Superior temporal gyrus (tissue), 1 donor: Measurements from ENCODE around the gene SARM1.

Experiments
- DNase-seq: peaks from one replicate; pipeline ENCODE4 v3.0.0-alpha.2; 2016; ENCODE audit errors: extremely low spot score

Gene SARM1

DNA sequence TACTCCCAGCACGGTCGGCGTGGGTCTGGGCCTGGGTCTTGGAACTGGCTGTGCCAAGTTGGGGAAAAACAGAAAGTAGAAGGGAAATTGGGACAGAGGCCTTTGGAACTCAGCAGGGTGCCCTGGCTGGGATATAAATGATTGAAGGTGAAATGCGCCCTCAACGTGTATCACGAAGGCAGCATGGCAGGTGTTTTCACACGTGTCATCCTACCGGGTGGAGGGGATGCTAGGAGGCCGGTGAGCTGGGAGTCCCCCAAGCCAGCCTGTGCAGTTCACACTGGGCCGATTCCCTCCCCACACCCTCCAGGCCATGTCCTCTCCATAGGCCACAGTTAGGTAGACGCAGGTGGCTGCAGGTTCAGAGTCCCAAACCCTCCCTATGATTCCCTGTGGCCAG lies 30.0 kb upstream of the SARM1 start:
- DNase-seq, result no peak

- DNase-seq, result no peak
Measured at GRCh38 chr17:28342313-28342712, 29.2 kb upstream of the SARM1 start.

DNA sequence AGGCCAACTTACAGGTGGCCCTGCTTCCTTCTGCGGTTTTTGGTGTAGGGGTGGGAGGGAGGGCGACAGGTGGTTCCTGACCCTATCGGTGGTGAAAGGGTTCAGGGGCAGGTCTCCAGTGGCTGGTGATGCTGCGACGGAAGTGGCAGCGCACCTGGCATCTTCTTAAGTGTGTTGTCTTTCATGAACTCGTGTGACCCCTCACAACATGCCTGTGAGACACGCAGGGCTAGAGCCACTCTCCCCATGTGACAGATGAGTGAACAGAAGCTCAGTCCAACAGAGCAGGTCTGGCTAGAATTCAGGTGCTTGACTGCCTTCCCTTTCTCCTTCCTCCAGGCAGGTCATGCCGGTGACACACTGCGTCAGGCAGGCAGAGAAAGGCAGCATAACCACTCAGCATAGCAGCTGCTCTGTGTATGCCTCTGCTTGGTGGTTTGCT lies 28.0 kb upstream of the SARM1 start:
- DNase-seq, result no peak

DNA sequence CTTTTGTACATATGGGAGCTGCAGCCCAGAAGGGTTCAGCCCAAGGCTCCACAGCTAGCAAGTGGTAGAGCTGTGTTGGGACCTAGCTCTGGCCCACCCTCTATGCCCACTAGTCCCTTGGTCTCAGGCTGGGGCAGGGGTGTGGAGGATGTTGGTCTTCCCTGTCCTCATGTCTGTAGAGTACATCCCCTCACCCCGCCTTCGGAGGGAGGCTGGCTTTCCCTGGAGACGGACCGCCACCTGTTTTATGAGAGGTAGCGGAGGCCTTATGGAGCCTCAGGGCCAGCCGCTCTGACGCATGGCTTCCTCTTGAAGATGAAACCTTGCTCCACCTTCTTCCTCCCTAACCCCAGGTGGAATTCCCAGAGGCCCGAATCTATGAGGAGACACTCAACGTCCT lies 27.5 kb upstream of the SARM1 start:
- DNase-seq, result no peak

GRCh38 chr17:28344435-28344901 lies 27.0 kb upstream of the SARM1 start:
- no peak for DNase-seq

DNA sequence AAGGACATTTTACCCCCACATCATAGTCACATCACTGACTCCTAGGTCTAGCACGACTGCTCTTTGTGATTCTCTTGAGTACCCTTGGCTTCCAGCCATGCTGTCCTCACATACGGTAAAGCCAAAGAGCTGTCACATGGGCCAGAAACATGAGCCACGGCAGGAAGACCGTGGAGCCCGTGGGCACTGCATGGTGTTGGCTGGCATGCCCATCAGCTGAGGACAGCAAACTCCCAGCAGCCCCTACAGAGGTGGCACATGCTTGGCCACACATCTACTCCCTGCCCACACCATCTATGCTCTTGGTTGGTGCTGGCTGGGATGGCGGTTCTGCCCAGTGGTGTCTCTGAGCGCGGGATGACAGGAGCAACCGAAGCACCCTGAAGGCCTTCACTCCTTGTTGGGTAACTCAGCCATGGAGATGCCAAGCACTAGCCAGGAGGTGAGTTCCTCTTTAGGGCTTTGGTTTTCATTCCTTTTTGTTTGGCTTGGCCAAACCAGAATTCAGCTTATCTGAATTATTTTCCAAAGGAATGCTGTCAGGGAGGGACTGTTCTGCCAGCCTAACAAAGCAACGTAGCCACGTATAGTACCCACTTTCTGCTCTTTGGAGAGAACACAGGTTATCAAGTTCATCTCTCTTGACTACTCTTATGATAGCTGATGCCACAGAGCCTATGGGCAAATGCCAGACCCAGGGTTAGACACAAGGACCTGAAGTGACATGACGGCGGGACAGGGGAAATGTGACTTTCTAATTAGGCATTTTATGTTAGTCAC lies 25.9 kb upstream of the SARM1 start:
- no peak for DNase-seq

- DNase-seq, result no peak
Measured at GRCh38 chr17:28346199-28346580, 25.3 kb upstream of the SARM1 start.

GRCh38 chr17:28346746-28347246 lies 24.7 kb upstream of the SARM1 start:
- no peak for DNase-seq

- no peak for DNase-seq
Measured at GRCh38 chr17:28347261-28347891, 24.1 kb upstream of the SARM1 start.

GRCh38 chr17:28348979-28349378 lies 22.5 kb upstream of the SARM1 start:
- no peak for DNase-seq

DNA sequence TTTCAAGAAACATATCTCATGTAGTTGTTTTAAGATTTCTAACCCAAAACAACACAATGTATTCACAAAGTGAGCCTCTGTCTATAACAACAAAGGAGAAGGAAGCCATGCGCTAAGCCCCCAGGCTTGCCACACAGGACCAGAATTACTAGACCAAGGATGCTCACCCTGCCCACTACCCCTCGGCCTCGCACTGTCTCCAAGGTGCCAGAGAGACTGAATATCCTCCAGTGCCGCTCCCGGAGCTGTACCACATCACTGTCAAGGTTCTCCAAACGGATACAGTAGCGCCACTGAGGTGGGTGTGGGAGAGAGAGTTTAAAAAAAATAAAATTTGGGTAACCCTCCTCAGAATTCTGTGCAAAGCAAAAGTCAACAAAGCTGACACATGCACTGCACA lies 21.2 kb upstream of the SARM1 start:
- DNase-seq, result no peak

GRCh38 chr17:28357061-28357900 lies 14.2 kb upstream of the SARM1 start, which contains the start of gene POLDIP2:
POLDIP2 (minus strand) TSS chr17:28357527; CDS start chr17:28357448, 79 bp downstream.
- peak; percentile 96 for DNase-seq

GRCh38 chr17:28357901-28358197 lies 13.6 kb upstream of the SARM1 start:
- no peak for DNase-seq

GRCh38 chr17:28363186-28363585 lies 8.3 kb upstream of the SARM1 start:
- no peak for DNase-seq

- DNase-seq, result no peak
Measured at GRCh38 chr17:28363776-28364650, 7.5 kb upstream of the SARM1 start.

DNA sequence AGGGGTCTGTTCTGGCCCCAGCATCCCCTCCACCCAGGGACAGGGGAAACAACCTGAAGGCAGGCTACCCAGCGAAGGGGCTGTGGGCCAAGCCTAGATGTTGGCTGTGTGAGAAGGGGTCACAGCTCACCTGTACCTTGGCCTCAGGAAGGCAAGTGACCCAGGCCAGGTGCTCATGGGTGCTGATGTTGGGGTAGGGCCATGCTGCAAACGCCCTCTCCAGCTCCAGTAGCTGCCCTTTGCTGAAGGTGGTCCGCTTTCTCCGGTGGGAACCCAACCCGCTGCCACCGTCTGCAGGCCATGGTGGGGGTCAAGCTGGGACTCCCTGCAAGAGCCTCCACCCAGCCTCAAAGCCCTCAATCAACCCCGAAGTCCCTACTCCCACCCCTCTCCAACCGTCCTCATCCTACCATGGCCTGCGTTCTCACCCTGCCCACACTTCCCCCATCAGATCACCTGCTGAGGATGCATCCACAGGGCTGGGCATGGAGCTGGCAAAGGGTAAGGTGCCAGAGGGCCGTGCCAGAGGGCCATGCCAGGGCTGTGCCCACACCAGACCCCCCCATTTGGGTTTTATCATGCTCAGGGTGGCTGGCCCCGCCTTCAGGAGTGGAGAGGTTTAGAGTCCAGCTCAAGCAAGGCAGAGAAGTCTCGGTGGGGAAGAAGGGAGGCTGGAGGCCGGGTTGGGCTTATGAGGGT lies 6.7 kb upstream of the SARM1 start, which contains the start of gene SEBOX:
TSS of gene SEBOX (minus strand) at position 535 of the 699 bp plus-strand sequence. CDS start at position 487, 48 bp downstream.
- DNase-seq, result no peak

DNA sequence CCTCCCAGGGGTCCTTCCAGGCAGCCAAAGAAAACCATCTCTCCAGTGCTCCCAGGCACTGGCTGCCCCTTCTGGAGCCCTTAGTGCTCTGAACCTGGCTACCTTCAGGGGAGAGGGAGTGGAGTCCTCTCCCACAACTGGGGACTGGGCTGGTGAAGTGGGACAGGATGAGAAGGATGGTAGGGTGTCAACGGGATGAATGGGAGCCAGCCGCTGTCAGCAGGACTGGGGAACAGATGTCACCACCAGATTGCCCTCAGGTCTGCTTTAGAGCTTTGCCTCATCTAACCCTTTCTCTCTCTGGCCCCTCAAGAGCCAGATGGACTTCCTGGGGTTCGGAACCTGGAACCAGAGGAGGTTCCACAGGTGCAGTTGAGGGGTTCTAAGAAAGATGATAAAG lies 6.0 kb upstream of the SARM1 start:
- DNase-seq, result no peak

DNA sequence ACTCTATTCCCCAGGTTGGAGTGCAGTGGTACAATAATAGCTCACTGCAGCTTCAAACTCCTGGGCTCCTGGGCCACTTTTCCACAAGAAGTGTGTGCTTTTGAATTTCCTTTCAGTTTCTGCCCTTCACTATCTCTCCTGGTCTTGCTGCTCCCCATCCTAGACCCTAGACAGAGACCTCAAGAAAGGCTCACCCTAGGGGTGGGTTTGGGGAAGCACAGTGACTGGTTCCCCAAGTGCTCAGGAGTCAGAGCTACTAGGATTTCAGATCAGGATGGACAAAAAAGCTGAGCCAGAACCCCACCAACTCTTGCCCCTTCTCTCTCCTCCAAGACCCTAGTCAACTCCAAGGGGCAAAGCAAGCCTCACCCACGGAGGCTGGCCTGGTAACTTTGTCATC lies 4.9 kb upstream of the SARM1 start:
- no peak for DNase-seq

GRCh38 chr17:28367641-28368305 lies 3.7 kb upstream of the SARM1 start:
- no peak for DNase-seq

DNA sequence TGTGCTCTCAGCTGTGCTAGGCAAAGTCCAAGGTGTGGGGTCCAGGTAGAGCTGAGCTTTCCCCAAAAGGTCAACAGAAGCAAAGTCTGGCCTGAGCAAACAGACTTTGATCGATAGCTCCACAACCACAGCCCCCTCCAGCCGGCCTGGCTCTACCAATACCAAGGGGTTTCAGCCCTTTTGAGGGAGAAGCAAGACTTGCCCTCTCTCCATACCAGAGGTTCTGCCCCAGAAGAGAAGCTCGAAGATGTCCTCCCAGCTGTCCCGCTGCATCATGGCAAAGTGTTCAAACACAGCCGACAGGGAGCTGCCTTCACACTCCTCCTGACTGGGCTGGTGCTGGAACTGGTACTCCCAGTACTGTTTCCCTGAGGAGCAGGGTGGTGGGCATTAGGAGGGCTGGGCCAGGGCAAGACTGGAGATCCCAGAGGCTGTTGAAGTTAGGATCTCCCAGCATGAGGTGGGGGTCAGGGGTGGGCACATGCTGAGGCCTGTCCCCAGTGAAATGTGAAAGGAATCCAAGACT lies 3.1 kb upstream of the SARM1 start:
- no peak for DNase-seq
